ENCODE measurements around the gene SREK1.
"Not testable (repeated sequence)": the region's sequence is repeated elsewhere in the genome, so short reads cannot be mapped to it uniquely, and the experiment has no call there.

The SREK1 gene

DNA sequence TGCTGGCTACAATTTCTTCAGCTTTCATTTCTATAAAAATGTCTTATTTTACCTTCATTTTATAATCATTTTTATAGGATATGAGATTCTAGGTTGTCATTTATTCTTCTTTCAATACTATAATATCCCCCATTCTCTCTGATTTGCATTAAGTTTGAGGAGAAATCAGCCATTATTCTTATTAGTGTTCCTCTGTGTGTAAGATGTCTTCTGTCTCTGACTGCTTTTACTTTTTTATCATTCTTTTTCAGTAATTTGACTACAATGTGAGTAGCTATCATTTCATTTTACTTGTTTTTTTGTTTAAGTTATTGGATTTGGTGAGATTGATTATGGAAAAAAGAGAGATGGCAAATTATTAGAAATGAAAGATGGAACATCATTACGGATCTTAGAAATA lies 13.6 kb upstream of the SREK1 start:
- H3K4me2 ChIP-seq (ENCODE audit: low read length) = no peak overlapping the region
- H3K79me2 ChIP-seq (ENCODE audit: control insufficient read depth, low read length) = no peaks in the 10 kb centered on the region
- no peaks in the 10 kb centered on the region for H3K9me2 ChIP-seq (replicated peaks; ENCODE audit: control insufficient read depth, low read length)
- no peak overlapping the region for H3K27ac ChIP-seq (ENCODE audit: low read depth, low read length)
- TF ChIP-seq, protein P1, sequence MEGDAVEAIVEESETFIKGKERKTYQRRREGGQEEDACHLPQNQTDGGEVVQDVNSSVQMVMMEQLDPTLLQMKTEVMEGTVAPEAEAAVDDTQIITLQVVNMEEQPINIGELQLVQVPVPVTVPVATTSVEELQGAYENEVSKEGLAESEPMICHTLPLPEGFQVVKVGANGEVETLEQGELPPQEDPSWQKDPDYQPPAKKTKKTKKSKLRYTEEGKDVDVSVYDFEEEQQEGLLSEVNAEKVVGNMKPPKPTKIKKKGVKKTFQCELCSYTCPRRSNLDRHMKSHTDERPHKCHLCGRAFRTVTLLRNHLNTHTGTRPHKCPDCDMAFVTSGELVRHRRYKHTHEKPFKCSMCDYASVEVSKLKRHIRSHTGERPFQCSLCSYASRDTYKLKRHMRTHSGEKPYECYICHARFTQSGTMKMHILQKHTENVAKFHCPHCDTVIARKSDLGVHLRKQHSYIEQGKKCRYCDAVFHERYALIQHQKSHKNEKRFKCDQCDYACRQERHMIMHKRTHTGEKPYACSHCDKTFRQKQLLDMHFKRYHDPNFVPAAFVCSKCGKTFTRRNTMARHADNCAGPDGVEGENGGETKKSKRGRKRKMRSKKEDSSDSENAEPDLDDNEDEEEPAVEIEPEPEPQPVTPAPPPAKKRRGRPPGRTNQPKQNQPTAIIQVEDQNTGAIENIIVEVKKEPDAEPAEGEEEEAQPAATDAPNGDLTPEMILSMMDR (IDR thresholded peaks at IDR 0.05; ENCODE audit: low read depth, low read length, poor library complexity, severe bottlenecking) = no peak
- TF ChIP-seq EZH2phosphoT487 (IDR thresholded peaks at IDR 0.05; ENCODE audit: borderline replicate concordance, low read length) = no peak
- H3K4me3 ChIP-seq (ENCODE audit: low read length) = no peak overlapping the region
- H3K4me1 ChIP-seq (ENCODE audit: control insufficient read depth, low read length) = no peaks in the 10 kb centered on the region
- H3F3A ChIP-seq (ENCODE audit: control insufficient read depth, insufficient read depth) = no peaks in the 10 kb centered on the region
- H4K20me1 ChIP-seq (ENCODE audit: control insufficient read depth, insufficient read depth, low read depth, low read length) = no peaks in the 10 kb centered on the region
- H3K9me3 ChIP-seq (ENCODE audit: control insufficient read depth, insufficient read depth, low read length) = no peaks in the 10 kb centered on the region
- no peaks in the 10 kb centered on the region for H3K36me3 ChIP-seq (ENCODE audit: control insufficient read depth, low read length)
- no peaks in the 10 kb centered on the region for H3K27me3 ChIP-seq (ENCODE audit: control insufficient read depth, low read length)

DNA sequence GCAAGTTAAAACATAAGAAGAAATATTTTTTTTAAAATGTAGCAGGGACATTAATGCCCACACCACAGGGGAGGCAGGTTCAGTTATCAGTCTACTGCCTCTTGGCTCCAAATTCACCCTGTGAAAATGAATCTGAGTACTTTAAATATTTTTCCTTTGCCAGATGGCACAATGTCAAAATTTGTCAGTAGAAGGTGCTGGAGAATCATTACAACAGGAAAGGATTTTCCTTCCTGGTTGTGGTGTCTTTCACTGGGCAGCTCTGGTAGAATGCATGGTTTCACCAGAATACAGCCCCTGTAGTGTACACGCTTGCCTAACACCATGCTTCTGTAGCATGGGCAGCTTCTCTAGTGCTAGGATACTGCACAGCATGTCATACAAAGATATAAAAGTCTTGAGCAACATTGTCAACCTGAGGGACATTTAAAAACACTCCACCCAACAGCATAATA lies 9.7 kb upstream of the SREK1 start:
- H3F3A ChIP-seq (ENCODE audit: control insufficient read depth, insufficient read depth) = no peaks in the 10 kb centered on the region
- no peaks in the 10 kb centered on the region for H3K27me3 ChIP-seq (ENCODE audit: control insufficient read depth, low read length)
- no peaks in the 10 kb centered on the region for H3K79me2 ChIP-seq (ENCODE audit: control insufficient read depth, low read length)
- no peaks in the 10 kb centered on the region for H3K4me1 ChIP-seq (ENCODE audit: control insufficient read depth, low read length)
- no peaks in the 10 kb centered on the region for H3K36me3 ChIP-seq (ENCODE audit: control insufficient read depth, low read length)
- no peak overlapping the region for H3K4me3 ChIP-seq (ENCODE audit: low read length)
- H3K9me2 ChIP-seq (replicated peaks; ENCODE audit: control insufficient read depth, low read length) = no peaks in the 10 kb centered on the region
- no peaks in the 10 kb centered on the region for H4K20me1 ChIP-seq (ENCODE audit: control insufficient read depth, insufficient read depth, low read depth, low read length)
- no peak for TF ChIP-seq EZH2phosphoT487 (IDR thresholded peaks at IDR 0.05; ENCODE audit: borderline replicate concordance, low read length)
- TF ChIP-seq, protein P1 (IDR thresholded peaks at IDR 0.05; ENCODE audit: low read depth, low read length, poor library complexity, severe bottlenecking) = no peak
- no peaks in the 10 kb centered on the region for H3K9me3 ChIP-seq (ENCODE audit: control insufficient read depth, insufficient read depth, low read length)
- no peak overlapping the region for H3K4me2 ChIP-seq (ENCODE audit: low read length)
- H3K27ac ChIP-seq (ENCODE audit: low read depth, low read length) = no peak overlapping the region

DNA sequence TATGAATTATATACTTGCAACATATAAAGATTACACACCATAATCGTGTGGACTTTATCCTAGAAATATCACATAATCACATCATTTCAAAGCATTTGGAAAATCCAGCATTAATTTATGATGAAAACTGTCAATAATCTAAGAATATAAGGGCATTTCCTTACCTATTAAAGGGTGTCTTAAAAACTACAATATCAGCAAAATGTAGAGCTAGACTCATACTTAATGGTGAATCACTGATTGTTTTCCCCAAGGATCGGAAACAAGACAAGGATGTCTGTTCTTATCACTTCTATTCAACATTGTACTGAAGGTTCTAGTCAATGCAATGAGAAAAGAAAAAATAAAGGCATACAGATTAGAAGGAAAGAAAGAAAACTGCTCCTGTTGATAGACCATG lies 8.0 kb upstream of the SREK1 start:
- Histone ChIP-seq H3K27ac (ENCODE audit: low read depth, low read length) (no peak overlapping the region), H3K36me3 (ENCODE audit: control insufficient read depth, low read length) (no peaks in the 10 kb centered on the region), H3K79me2 (ENCODE audit: control insufficient read depth, low read length) (no peaks in the 10 kb centered on the region), H3K4me1 (ENCODE audit: control insufficient read depth, low read length) (no peaks in the 10 kb centered on the region), H3K4me2 (ENCODE audit: low read length) (no peak overlapping the region), H3K9me2 (replicated peaks; ENCODE audit: control insufficient read depth, low read length) (no peaks in the 10 kb centered on the region), H3K27me3 (ENCODE audit: control insufficient read depth, low read length) (no peaks in the 10 kb centered on the region), H3K4me3 (ENCODE audit: low read length) (no peak overlapping the region), H3F3A (ENCODE audit: control insufficient read depth, insufficient read depth) (no peaks in the 10 kb centered on the region), H3K9me3 (ENCODE audit: control insufficient read depth, insufficient read depth, low read length) (no peaks in the 10 kb centered on the region), H4K20me1 (ENCODE audit: control insufficient read depth, insufficient read depth, low read depth, low read length) (no peaks in the 10 kb centered on the region)
- TF ChIP-seq EZH2phosphoT487 (IDR thresholded peaks at IDR 0.05; ENCODE audit: borderline replicate concordance, low read length) = no peak
- TF ChIP-seq, protein P1 (IDR thresholded peaks at IDR 0.05; ENCODE audit: low read depth, low read length, poor library complexity, severe bottlenecking) = no peak

DNA sequence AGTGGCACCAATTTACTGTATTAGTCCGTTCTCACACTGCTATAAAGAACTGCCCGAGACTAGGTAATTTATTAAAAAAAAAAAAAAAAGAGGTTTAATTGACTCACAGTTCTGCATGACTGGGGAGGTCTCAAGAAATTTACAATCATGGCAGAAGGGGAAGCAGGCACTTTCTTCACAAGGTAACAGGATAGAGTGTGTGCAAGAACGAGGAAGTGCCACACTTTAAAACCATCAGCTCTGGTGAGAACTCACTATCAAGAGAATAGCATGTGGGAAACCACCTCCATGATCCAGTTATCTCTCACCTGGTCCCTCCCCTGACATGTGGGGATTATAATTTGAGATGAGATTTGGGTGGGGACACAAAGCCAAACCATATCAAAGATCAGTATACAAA lies 7.2 kb upstream of the SREK1 start:
- H3K79me2 ChIP-seq (ENCODE audit: control insufficient read depth, low read length); H3K4me3 ChIP-seq (ENCODE audit: low read length); H3K4me1 ChIP-seq (ENCODE audit: control insufficient read depth, low read length); H4K20me1 ChIP-seq (ENCODE audit: control insufficient read depth, insufficient read depth, low read depth, low read length); H3K27ac ChIP-seq (ENCODE audit: low read depth, low read length); H3K4me2 ChIP-seq (ENCODE audit: low read length); H3K9me2 ChIP-seq (replicated peaks; ENCODE audit: control insufficient read depth, low read length); H3K9me3 ChIP-seq (ENCODE audit: control insufficient read depth, insufficient read depth, low read length); H3K27me3 ChIP-seq (ENCODE audit: control insufficient read depth, low read length); H3F3A ChIP-seq (ENCODE audit: control insufficient read depth, insufficient read depth); H3K36me3 ChIP-seq (ENCODE audit: control insufficient read depth, low read length): not testable (repeated sequence)
